HCT116 (cell line): ENCODE results near the gene TMEM232.

Experiments used
- CEBPB ChIP-seq: IDR thresholded peaks from 2 replicates; pipeline ENCODE4 v1.6.1; 2012; ENCODE audit warnings: low read depth
- EZH2 ChIP-seq: fragments of 200-600 bp; sonication (generic); IDR thresholded peaks from 2 replicates; pipeline ENCODE4 v1.6.1; 2017; ENCODE audit warnings: antibody characterized with exemption, mixed run types
- FOSL1 ChIP-seq: IDR thresholded peaks from 2 replicates; pipeline ENCODE4 v1.6.1; 2012; ENCODE audit warnings: low read depth
- MAX ChIP-seq: IDR thresholded peaks from 2 replicates; pipeline ENCODE4 v1.6.1; 2012
- POLR2AphosphoS5 ChIP-seq: IDR thresholded peaks from 2 replicates; pipeline ENCODE4 v1.6.1; 2011; ENCODE audit warnings: mild to moderate bottlenecking, low read depth, low read length, moderate library complexity
- RAD21 ChIP-seq: IDR thresholded peaks from 2 replicates; pipeline ENCODE4 v1.6.1; 2012; ENCODE audit warnings: low read depth, mild to moderate bottlenecking
- TF ChIP-seq, protein P1 (sequence below), 3 experiments: fragments of 200-600 bp in 1 of 3; sonication (generic) in 1 of 3; IDR thresholded peaks in 2 of 3; conservative IDR thresholded peaks in 1 of 3; 2 replicates each; pipeline ENCODE4 v1.5.1; 2012 to 2017; ENCODE audit warnings: low read depth in 2 of 3, low read length in 2 of 3, antibody characterized with exemption in 1 of 3, borderline replicate concordance in 1 of 3, control low read depth in 1 of 3, mild to moderate bottlenecking in 1 of 3, mixed read lengths in 1 of 3, mixed run types in 1 of 3, moderate library complexity in 1 of 3; ENCODE audit not compliant: insufficient read depth in 1 of 3
- TF ChIP-seq, protein P2 (sequence below): IDR thresholded peaks from 2 replicates; pipeline ENCODE4 v1.6.1; 2012

GRCh38 chr5:110618941-110619340 is 107.5 kb downstream of the TMEM232 start:
- no peak for TF ChIP-seq CEBPB
- TF ChIP-seq, protein P1, sequence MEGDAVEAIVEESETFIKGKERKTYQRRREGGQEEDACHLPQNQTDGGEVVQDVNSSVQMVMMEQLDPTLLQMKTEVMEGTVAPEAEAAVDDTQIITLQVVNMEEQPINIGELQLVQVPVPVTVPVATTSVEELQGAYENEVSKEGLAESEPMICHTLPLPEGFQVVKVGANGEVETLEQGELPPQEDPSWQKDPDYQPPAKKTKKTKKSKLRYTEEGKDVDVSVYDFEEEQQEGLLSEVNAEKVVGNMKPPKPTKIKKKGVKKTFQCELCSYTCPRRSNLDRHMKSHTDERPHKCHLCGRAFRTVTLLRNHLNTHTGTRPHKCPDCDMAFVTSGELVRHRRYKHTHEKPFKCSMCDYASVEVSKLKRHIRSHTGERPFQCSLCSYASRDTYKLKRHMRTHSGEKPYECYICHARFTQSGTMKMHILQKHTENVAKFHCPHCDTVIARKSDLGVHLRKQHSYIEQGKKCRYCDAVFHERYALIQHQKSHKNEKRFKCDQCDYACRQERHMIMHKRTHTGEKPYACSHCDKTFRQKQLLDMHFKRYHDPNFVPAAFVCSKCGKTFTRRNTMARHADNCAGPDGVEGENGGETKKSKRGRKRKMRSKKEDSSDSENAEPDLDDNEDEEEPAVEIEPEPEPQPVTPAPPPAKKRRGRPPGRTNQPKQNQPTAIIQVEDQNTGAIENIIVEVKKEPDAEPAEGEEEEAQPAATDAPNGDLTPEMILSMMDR (IDR thresholded peaks at IDR 0.05 in 2 of 3, conservative IDR thresholded peaks at IDR 0.05 in 1 of 3; ENCODE audit: borderline replicate concordance in 1 of 3, insufficient read depth in 1 of 3, low read depth in 2 of 3, low read length in 2 of 3) = no peak
- TF ChIP-seq EZH2 = no peak
- TF ChIP-seq FOSL1 = no peak
- TF ChIP-seq, protein P2, sequence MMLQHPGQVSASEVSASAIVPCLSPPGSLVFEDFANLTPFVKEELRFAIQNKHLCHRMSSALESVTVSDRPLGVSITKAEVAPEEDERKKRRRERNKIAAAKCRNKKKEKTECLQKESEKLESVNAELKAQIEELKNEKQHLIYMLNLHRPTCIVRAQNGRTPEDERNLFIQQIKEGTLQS = no peak
- TF ChIP-seq RAD21 = no peak
- TF ChIP-seq POLR2AphosphoS5 = no peak
- TF ChIP-seq MAX = no peak
